GM12878 (cell line): ENCODE results near the gene GUCY2D. TPM values are rescaled to one million over a fixed set of nuclear protein-coding genes. Genes with fewer than 3 reads are reported as not detected.

ENCODE experiments used
- ATAC-seq: fragments of 200-7000 bp; cut with Tn5 transposase; 3 replicates; pipeline ENCODE4 v1.9.1; 2020; ENCODE audit warnings: mild to moderate bottlenecking, moderate library complexity
- BruUV-seq: library from RNA; stranded (reverse); fragments of 400-500 nt; replicated peaks from 2 replicates; lab custom pipeline; 2021; lab: Mats Ljungman, UMichigan
- CTCF ChIA-PET: fragments of 300-600 bp; sonication (Branson Sonifier 250); formaldehyde crosslinking; extraction: SDS; loops from one replicate; lab custom pipeline; 2021; ENCODE audit warnings: inconsistent platforms; lab: Yijun Ruan, JAX
- POLR2A ChIA-PET: fragments of 350-600 bp; formaldehyde crosslinking; extraction: SDS; loops from one replicate; lab custom pipeline; 2021; ENCODE audit warnings: inconsistent platforms; lab: Charles Lee
- RAD21 ChIA-PET: fragments of 300-600 bp; sonication (Branson Sonifier 250); formaldehyde crosslinking; loops from one replicate; lab custom pipeline; 2023; ENCODE audit warnings: antibody characterized with exemption; ENCODE audit not compliant: unreplicated experiment; lab: Charles Lee
- SMC1A ChIA-PET: fragments of 300-600 bp; sonication (Branson Sonifier 250); formaldehyde crosslinking; loops from one replicate; lab custom pipeline; 2023; ENCODE audit not compliant: unreplicated experiment, uncharacterized antibody; lab: Charles Lee
- DNase-seq: peaks from one replicate; pipeline ENCODE4 v3.0.0-alpha.2; 2011; ENCODE audit warnings: low read depth, low spot score
- FAIRE-seq: peaks from 3 replicates; lab custom pipeline; 2011; peaks lifted over from hg19 to GRCh38; lab: Jason Lieb, UNC
- H2AFZ ChIP-seq: 2 replicates; pipeline ENCODE4 v1.6.0; 2011; ENCODE audit warnings: low read depth, low read length, control low read depth; ENCODE audit not compliant: control insufficient read depth
- H3K27ac ChIP-seq: 2 replicates; pipeline ENCODE4 v1.5.1; 2011; ENCODE audit warnings: control low read depth; ENCODE audit not compliant: control insufficient read depth, insufficient read depth
- H3K27me3 ChIP-seq, 2 experiments: replicated peaks in 1 of 2; 2 replicates each; pipeline versions ENCODE4 v1.6.0 to v1.6.1; 2011; ENCODE audit warnings: low read length in 1 of 2; ENCODE audit not compliant: control insufficient read depth in 2 of 2, insufficient read depth in 2 of 2
- H3K36me3 ChIP-seq, 2 experiments: 2 replicates each; pipeline ENCODE4 v1.5.1; 2011; ENCODE audit warnings: low read length in 1 of 2; ENCODE audit not compliant: control insufficient read depth in 2 of 2, insufficient read depth in 2 of 2
- H3K4me1 ChIP-seq: 2 replicates; pipeline ENCODE4 v1.6.1; 2011; ENCODE audit warnings: mild to moderate bottlenecking, low read length, moderate library complexity, mixed read lengths; ENCODE audit not compliant: control insufficient read depth, insufficient read depth
- H3K4me2 ChIP-seq: 2 replicates; pipeline ENCODE4 v1.6.0; 2011; ENCODE audit warnings: control low read depth; ENCODE audit not compliant: control insufficient read depth, insufficient read depth
- H3K4me3 ChIP-seq: fragments of 200-600 bp; sonication (generic); 2 replicates; pipeline ENCODE4 v1.5.1; 2016
- H3K79me2 ChIP-seq: 2 replicates; pipeline ENCODE4 v1.6.0; 2011; ENCODE audit warnings: low read length; ENCODE audit not compliant: control insufficient read depth, insufficient read depth
- H3K9ac ChIP-seq: 2 replicates; pipeline ENCODE4 v1.8.0; 2011; ENCODE audit warnings: low read length, control low read depth, mixed read lengths; ENCODE audit not compliant: control insufficient read depth, insufficient read depth
- H3K9me3 ChIP-seq: replicated peaks from 3 replicates; pipeline ENCODE4 v1.5.1; 2011; ENCODE audit warnings: mild to moderate bottlenecking, low read length; ENCODE audit not compliant: control insufficient read depth, insufficient read depth
- H4K20me1 ChIP-seq: 2 replicates; pipeline ENCODE4 v1.6.0; 2011; ENCODE audit not compliant: control insufficient read depth, insufficient read depth
- EGR1 ChIP-seq, 2 experiments: IDR thresholded peaks; 1 replicate in 1 of 2; 2 replicates in 1 of 2; pipeline ENCODE4 v1.6.1; 2011 to 2012; ENCODE audit warnings: low read depth in 2 of 2, low read length in 2 of 2, borderline replicate concordance in 1 of 2, mild to moderate bottlenecking in 1 of 2, moderate library complexity in 1 of 2
- HCFC1 ChIP-seq: fragments of 150-350 bp; IDR thresholded peaks from 2 replicates; pipeline ENCODE4 v1.6.1; 2014; ENCODE audit warnings: low read length
- HDAC2 ChIP-seq: fragments of 200-600 bp; sonication (generic); IDR thresholded peaks from 2 replicates; pipeline ENCODE4 v1.6.1; 2017
- MLLT1 ChIP-seq: fragments of 450-650 bp; IDR thresholded peaks from 2 replicates; pipeline ENCODE4 v1.6.1; 2016; ENCODE audit warnings: mild to moderate bottlenecking
- NKRF ChIP-seq: fragments of 450-650 bp; conservative IDR thresholded peaks from 2 replicates; pipeline ENCODE4 v1.6.1; 2017; ENCODE audit warnings: mild to moderate bottlenecking, moderate library complexity
- ZNF687 ChIP-seq: fragments of 450-650 bp; IDR thresholded peaks from 2 replicates; pipeline ENCODE4 v1.6.1; 2017; ENCODE audit warnings: mild to moderate bottlenecking, moderate library complexity
- WGBS: methylation state at CpG from one replicate; pipeline ENCODE4 v1.1.6; 2016; ENCODE audit warnings: low lambda C conversion rate; ENCODE audit not compliant: insufficient replicate concordance, insufficient coverage; ENCODE audit errors: missing lambda C conversion rate; 5-methylcytosine and 5-hydroxymethylcytosine counted together
- in situ Hi-C: fragments of 300-500 bp; cut with MboI; formaldehyde crosslinking; loops from 9 replicates; pipeline ENCODE4 v1.14.3; 2018; ENCODE audit warnings: mixed read lengths
- intact Hi-C: fragments of 100-400 bp; cut with micrococcal nuclease; formaldehyde crosslinking; loops from one replicate; pipeline ENCODE4 v1.14.2; 2022; ENCODE audit not compliant: unreplicated experiment
- polyA plus RNA-seq, 11 experiments: library from polyadenylated mRNA; depleted of rRNA in 4 of 11; unstranded in 6 of 11; stranded (reverse) in 5 of 11; fragments of >200 nt; fragmentation: Nextera tagmentation in 4 of 11; fragmentation: Illumina TruSeq in 1 of 11; extraction: Ambion mirVana in 4 of 11; extraction: Trizol in 1 of 11; gene quantifications; 1 replicate in 1 of 11; 2 replicates in 10 of 11; pipeline versions ENCODE4 v1.2.1 to v1.2.3, GENCODE V29; 2011 to 2016; ENCODE audit warnings: inconsistent platforms in 2 of 11, missing spikeins in 2 of 11, low read depth in 1 of 11
- total RNA-seq, 4 experiments: library from RNA; depleted of rRNA in 3 of 4; stranded (reverse); fragments of >200 nt in 3 of 4; fragmentation: Illumina TruSeq in 1 of 4; extraction: Trizol in 1 of 4; gene quantifications; 2 replicates each; pipeline versions ENCODE4 v1.2.1 to v1.2.3, GENCODE V29; 2013 to 2021
- TF ChIP-seq, protein P1 (sequence below), 3 experiments: IDR thresholded peaks in 2 of 3; conservative IDR thresholded peaks in 1 of 3; 2 replicates each; pipeline ENCODE4 v1.5.1; 2011; ENCODE audit warnings: low read depth in 3 of 3, low read length in 3 of 3, mild to moderate bottlenecking in 3 of 3, control low read depth in 2 of 3, moderate library complexity in 2 of 3, inconsistent platforms in 1 of 3, mixed read lengths in 1 of 3; ENCODE audit not compliant: control insufficient read depth in 2 of 3, insufficient read depth in 1 of 3; ENCODE audit errors: extremely low read depth in 1 of 3
- TF ChIP-seq, protein P2 (sequence below): fragments of 450-650 bp; IDR thresholded peaks from 2 replicates; pipeline ENCODE4 v1.6.1; 2017; ENCODE audit warnings: antibody characterized with exemption, mild to moderate bottlenecking, moderate library complexity

Gene GUCY2D
- total and polyA plus RNA-seq, 10 of the 15 experiments (the other 5 are each of a cell fraction or from before 2014, with no cell fraction given) = not detected

DNA sequence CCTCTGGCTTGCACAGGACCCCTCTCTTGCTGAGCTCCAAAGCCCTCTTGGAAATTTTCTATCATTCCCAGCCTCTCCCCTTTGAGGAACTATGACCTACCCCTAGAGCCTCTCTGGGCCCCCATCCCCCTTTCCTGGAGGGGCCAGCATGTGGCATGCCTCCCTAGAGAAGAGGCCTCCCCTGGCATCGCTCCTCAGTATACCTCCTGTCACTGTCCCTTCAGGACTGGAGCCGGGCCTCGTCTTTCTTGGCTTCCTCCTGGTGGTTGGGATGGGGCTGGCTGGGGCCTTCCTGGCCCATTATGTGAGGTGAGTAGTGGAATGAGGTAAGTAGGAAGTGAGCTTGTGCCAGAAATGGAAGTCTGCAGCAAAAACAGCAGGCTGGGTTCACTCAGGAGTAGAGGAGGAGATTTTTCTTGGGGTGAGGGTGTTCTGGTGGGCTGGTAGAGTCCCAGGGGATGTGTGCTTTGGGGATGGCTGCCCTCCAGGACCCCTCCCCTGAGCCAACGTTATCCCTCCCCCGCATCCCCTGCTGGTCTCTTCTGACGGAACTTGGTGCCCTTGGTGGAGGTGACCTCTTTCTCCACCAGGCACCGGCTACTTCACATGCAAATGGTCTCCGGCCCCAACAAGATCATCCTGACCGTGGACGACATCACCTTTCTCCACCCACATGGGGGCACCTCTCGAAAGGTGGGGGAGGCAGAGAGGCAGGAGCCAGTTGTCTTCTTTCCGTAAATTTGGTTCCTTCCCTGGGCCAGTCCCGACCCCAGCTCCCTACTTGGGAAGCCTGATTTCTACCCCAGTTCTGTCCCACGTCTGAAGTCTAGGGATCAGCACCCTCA, 4.6 kb downstream of the GUCY2D start:
- TF ChIP-seq, protein P1, sequence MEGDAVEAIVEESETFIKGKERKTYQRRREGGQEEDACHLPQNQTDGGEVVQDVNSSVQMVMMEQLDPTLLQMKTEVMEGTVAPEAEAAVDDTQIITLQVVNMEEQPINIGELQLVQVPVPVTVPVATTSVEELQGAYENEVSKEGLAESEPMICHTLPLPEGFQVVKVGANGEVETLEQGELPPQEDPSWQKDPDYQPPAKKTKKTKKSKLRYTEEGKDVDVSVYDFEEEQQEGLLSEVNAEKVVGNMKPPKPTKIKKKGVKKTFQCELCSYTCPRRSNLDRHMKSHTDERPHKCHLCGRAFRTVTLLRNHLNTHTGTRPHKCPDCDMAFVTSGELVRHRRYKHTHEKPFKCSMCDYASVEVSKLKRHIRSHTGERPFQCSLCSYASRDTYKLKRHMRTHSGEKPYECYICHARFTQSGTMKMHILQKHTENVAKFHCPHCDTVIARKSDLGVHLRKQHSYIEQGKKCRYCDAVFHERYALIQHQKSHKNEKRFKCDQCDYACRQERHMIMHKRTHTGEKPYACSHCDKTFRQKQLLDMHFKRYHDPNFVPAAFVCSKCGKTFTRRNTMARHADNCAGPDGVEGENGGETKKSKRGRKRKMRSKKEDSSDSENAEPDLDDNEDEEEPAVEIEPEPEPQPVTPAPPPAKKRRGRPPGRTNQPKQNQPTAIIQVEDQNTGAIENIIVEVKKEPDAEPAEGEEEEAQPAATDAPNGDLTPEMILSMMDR (IDR thresholded peaks at IDR 0.05 in 2 of 3, conservative IDR thresholded peaks at IDR 0.05 in 1 of 3; ENCODE audit: control insufficient read depth in 2 of 3, extremely low read depth in 1 of 3, insufficient read depth in 1 of 3, low read depth in 3 of 3, low read length in 3 of 3) = no peak
- no peak for TF ChIP-seq HCFC1
- no peak for TF ChIP-seq HDAC2
- no peak for TF ChIP-seq ZNF687
- no peak for TF ChIP-seq MLLT1
- TF ChIP-seq, protein P2, sequence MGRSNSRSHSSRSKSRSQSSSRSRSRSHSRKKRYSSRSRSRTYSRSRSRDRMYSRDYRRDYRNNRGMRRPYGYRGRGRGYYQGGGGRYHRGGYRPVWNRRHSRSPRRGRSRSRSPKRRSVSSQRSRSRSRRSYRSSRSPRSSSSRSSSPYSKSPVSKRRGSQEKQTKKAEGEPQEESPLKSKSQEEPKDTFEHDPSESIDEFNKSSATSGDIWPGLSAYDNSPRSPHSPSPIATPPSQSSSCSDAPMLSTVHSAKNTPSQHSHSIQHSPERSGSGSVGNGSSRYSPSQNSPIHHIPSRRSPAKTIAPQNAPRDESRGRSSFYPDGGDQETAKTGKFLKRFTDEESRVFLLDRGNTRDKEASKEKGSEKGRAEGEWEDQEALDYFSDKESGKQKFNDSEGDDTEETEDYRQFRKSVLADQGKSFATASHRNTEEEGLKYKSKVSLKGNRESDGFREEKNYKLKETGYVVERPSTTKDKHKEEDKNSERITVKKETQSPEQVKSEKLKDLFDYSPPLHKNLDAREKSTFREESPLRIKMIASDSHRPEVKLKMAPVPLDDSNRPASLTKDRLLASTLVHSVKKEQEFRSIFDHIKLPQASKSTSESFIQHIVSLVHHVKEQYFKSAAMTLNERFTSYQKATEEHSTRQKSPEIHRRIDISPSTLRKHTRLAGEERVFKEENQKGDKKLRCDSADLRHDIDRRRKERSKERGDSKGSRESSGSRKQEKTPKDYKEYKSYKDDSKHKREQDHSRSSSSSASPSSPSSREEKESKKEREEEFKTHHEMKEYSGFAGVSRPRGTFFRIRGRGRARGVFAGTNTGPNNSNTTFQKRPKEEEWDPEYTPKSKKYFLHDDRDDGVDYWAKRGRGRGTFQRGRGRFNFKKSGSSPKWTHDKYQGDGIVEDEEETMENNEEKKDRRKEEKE = no peak
- no peak for TF ChIP-seq NKRF
- TF ChIP-seq EGR1 (IDR thresholded peaks at IDR 0.05; ENCODE audit: borderline replicate concordance in 1 of 2, low read depth in 2 of 2, low read length in 2 of 2) = no peak
- DNase-seq (no peak), ATAC-seq (no peak), FAIRE-seq (no peak)
- RAD21 ChIA-PET = interaction anchor here (0.6 kb wide), 1 partner anchor 17 kb away, joined by 3 read pairs; no protein-coding TSS in a partner anchor
- no peak overlapping the region for H2AFZ ChIP-seq
- SMC1A ChIA-PET = no interaction called here
- H3K27me3 ChIP-seq = peaks cover 2 to 5% of the 10 kb centered on the region in 2 experiments; a peak in 3 of 4 replicates
- no peak overlapping the region for H3K4me3 ChIP-seq
- no peak overlapping the region for H3K9ac ChIP-seq
- H3K36me3 ChIP-seq = no peaks in the 10 kb centered on the region
- POLR2A ChIA-PET = no interaction called here
- H3K79me2 ChIP-seq = no peaks in the 10 kb centered on the region
- intact Hi-C loops = no loop called here
- BruUV-seq = no TSS peak
- no peaks in the 10 kb centered on the region for H3K9me3 ChIP-seq
- peaks cover 4% of the 10 kb centered on the region for H3K4me1 ChIP-seq
- 37% methylated on average over 14 of the region's 14 CpGs for WGBS
- H3K4me2 ChIP-seq = no peak overlapping the region
- H4K20me1 ChIP-seq = no peaks in the 10 kb centered on the region
- CTCF ChIA-PET = interaction anchor here (0.6 kb wide), 1 partner anchor 651 kb away, joined by 3 read pairs; no protein-coding TSS in a partner anchor
- in situ Hi-C loops = no loop called here
- no peak overlapping the region for H3K27ac ChIP-seq
